Lung (tissue), 16 donors: ENCODE measurements around the gene ABCB10. TPM values are rescaled to one million over a fixed set of nuclear protein-coding genes. Genes with fewer than 3 reads are reported as not detected.

Experiments
- ATAC-seq: fragments of 200-7000 bp; cut with Tn5 transposase; one replicate; pipeline ENCODE4 v1.9.1; 2020; ENCODE audit warnings: moderate number of reproducible peaks; ENCODE audit not compliant: insufficient read depth, low FRiP score
- DNase-seq, 3 donors: peaks; one replicate each; pipeline ENCODE4 v3.0.0-alpha.2; 2013 to 2017
- H3K27ac ChIP-seq, 2 donors: one replicate each; pipeline ENCODE4 v1.5.1; 2013; ENCODE audit warnings: mild to moderate bottlenecking in 2 of 2, moderate library complexity in 2 of 2, control low read depth in 1 of 2, inconsistent platforms in 1 of 2, low read depth in 1 of 2, low read length in 1 of 2
- H3K27me3 ChIP-seq, 3 donors: one replicate each; pipeline ENCODE4 v1.5.1; 2013; ENCODE audit warnings: low read length in 2 of 3; ENCODE audit not compliant: control insufficient read depth in 3 of 3, insufficient read depth in 3 of 3
- H3K36me3 ChIP-seq, 4 donors: one replicate each; pipeline ENCODE4 v1.5.1; 2013; ENCODE audit warnings: low read length in 4 of 4, mild to moderate bottlenecking in 1 of 4, moderate library complexity in 1 of 4; ENCODE audit not compliant: control insufficient read depth in 4 of 4, insufficient read depth in 4 of 4
- H3K4me1 ChIP-seq, 5 donors: one replicate each; pipeline ENCODE4 v1.5.1; 2013; ENCODE audit warnings: low read length in 5 of 5, mild to moderate bottlenecking in 2 of 5, moderate library complexity in 1 of 5; ENCODE audit not compliant: control insufficient read depth in 5 of 5, insufficient read depth in 5 of 5
- H3K4me3 ChIP-seq: one replicate; pipeline ENCODE4 v1.5.1; 2013; ENCODE audit warnings: mild to moderate bottlenecking, control low read depth, moderate library complexity
- H3K9ac ChIP-seq, 2 donors: one replicate each; pipeline ENCODE4 v1.5.1; 2013; ENCODE audit warnings: low read length in 2 of 2, control low read depth in 1 of 2; ENCODE audit not compliant: insufficient read depth in 1 of 2
- H3K9me3 ChIP-seq, 4 donors: one replicate each; pipeline ENCODE4 v1.5.1; 2013; ENCODE audit warnings: low read length in 3 of 4, mild to moderate bottlenecking in 1 of 4, moderate library complexity in 1 of 4; ENCODE audit not compliant: control insufficient read depth in 4 of 4, insufficient read depth in 3 of 4
- WGBS, 2 donors: extraction: QIAGEN DNeasy Blood & Tissue Kit; methylation state at CpG; one replicate each; pipeline ENCODE4 v1.1.7; 2013; 5-methylcytosine and 5-hydroxymethylcytosine counted together
- long read RNA-seq, 5 donors: transcript quantifications; one replicate each; lab custom pipeline, GENCODE V29; 2026
- polyA plus RNA-seq, 2 donors: library from polyadenylated mRNA; stranded (reverse); fragments of 200-250 nt; gene quantifications; one replicate each; pipeline ENCODE4 v1.2.1, GENCODE V29; 2013
- total RNA-seq, 2 donors: library from RNA; depleted of rRNA in 1 of 2; stranded (reverse); fragments of >200 nt in 1 of 2; gene quantifications; one replicate each; pipeline ENCODE4 v1.2.1, GENCODE V29; 2014 to 2021
- TF ChIP-seq, protein P1 (sequence below): IDR thresholded peaks from 2 replicates; pipeline ENCODE4 v1.5.1; 2012; ENCODE audit warnings: mild to moderate bottlenecking; ENCODE audit errors: control extremely low read depth, extremely low read depth
- donor health status: control.
- donor health status: control.
- donor health status: Bipolar disorder and iron deficiency.
- donor health status: healthy.
- donor health status: DM: yes; HTN: yes; CAD: no.

The ABCB10 gene
- total RNA-seq (10 to 100 TPM; 20.5 to 23.5 TPM), polyA plus RNA-seq (1 to 10 TPM; 6.5 to 7.8 TPM)
- long read RNA-seq, donor 1, transcript ABCB10-201 (13 exons, 3,857 nt), result major isoform, 5 of 5 reads
- long read RNA-seq, donor 1, partial matches to known transcripts, result 0 of 5 reads
- long read RNA-seq, donor 1, other reads (novel, unspliced or antisense), result 0 of 5 reads
- long read RNA-seq, donor 2, partial matches to known transcripts, result 0 of 1 reads
- long read RNA-seq, donor 2, other reads (novel, unspliced or antisense), result 0 of 1 reads
- long read RNA-seq, donor 3, partial matches to known transcripts, result 0 of 1 reads
- long read RNA-seq, donor 3, other reads (novel, unspliced or antisense), result 0 of 1 reads
- long read RNA-seq, donor 4, partial matches to known transcripts, result 0 of 1 reads
- long read RNA-seq, donor 4, other reads (novel, unspliced or antisense), result 0 of 1 reads
- long read RNA-seq, donor 5, partial matches to known transcripts, result 0 of 2 reads
- long read RNA-seq, donor 5, other reads (novel, unspliced or antisense), result 0 of 2 reads

GRCh38 chr1:229558460-229559335, at the start of gene ABCB10:
ABCB10 (minus strand) TSS chr1:229558707; CDS start chr1:229558652, 55 bp downstream.
- ATAC-seq (peak; percentile 91), DNase-seq (peak; percentile 99)
- 0% methylated on average over 69 to 109 of the region's 109 CpGs for WGBS, 2 donors
- H3K27ac ChIP-seq, result peak within 1 kb of the TSS; percentile 94 to 97
- peak within 1 kb of the TSS; percentile 84 for H3K4me3 ChIP-seq
- TF ChIP-seq, protein P1, sequence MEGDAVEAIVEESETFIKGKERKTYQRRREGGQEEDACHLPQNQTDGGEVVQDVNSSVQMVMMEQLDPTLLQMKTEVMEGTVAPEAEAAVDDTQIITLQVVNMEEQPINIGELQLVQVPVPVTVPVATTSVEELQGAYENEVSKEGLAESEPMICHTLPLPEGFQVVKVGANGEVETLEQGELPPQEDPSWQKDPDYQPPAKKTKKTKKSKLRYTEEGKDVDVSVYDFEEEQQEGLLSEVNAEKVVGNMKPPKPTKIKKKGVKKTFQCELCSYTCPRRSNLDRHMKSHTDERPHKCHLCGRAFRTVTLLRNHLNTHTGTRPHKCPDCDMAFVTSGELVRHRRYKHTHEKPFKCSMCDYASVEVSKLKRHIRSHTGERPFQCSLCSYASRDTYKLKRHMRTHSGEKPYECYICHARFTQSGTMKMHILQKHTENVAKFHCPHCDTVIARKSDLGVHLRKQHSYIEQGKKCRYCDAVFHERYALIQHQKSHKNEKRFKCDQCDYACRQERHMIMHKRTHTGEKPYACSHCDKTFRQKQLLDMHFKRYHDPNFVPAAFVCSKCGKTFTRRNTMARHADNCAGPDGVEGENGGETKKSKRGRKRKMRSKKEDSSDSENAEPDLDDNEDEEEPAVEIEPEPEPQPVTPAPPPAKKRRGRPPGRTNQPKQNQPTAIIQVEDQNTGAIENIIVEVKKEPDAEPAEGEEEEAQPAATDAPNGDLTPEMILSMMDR, result peak; percentile 71
- H3K36me3 ChIP-seq, result no peaks in the 10 kb centered on the region
- H3K4me1 ChIP-seq, result peaks cover 4 to 16% (median 11%) of the 10 kb centered on the region in 5 donors
- H3K27me3 ChIP-seq, result no peaks in the 10 kb centered on the region
- peak within 1 kb of the TSS; percentile 11 to 73 for H3K9ac ChIP-seq
- peaks cover 0 to 2% (median 0%) of the 10 kb centered on the region in 4 donors for H3K9me3 ChIP-seq

GRCh38 chr1:229607370-229607769, 48.9 kb upstream of the ABCB10 start:
- DNase-seq, result no peak
- no peaks in the 10 kb centered on the region for H3K4me1 ChIP-seq
- H3K36me3 ChIP-seq, result peaks cover 25 to 38% (median 33%) of the 10 kb centered on the region in 4 donors
- no peak overlapping the region for H3K4me3 ChIP-seq
- TF ChIP-seq, protein P1, result no peak
- 93 to 98% methylated on average over 2 of the region's 2 CpGs for WGBS, 2 donors
- no peak overlapping the region for H3K27ac ChIP-seq
- no peaks in the 10 kb centered on the region for H3K27me3 ChIP-seq
- ATAC-seq, result no peak
- H3K9me3 ChIP-seq, result no peaks in the 10 kb centered on the region
- no peak overlapping the region for H3K9ac ChIP-seq

- TF ChIP-seq, protein P1, result no peak
- 86 to 89% methylated on average over 7 of the region's 7 CpGs for WGBS, 2 donors
Measured at GRCh38 chr1:229603371-229604005, 45.0 kb upstream of the ABCB10 start.

More at GRCh38 chr1:229603371-229604005, 45.0 kb upstream of the ABCB10 start:
- H3K36me3 ChIP-seq, result peaks cover 18 to 29% (median 22%) of the 10 kb centered on the region in 4 donors
- no peak overlapping the region for H3K4me3 ChIP-seq
- DNase-seq (no peak), ATAC-seq (no peak)
- no peaks in the 10 kb centered on the region for H3K9me3 ChIP-seq
- peaks cover 0 to 2% (median 0%) of the 10 kb centered on the region in 5 donors for H3K4me1 ChIP-seq
- H3K27ac ChIP-seq, result no peak overlapping the region
- no peaks in the 10 kb centered on the region for H3K27me3 ChIP-seq
- H3K9ac ChIP-seq, result no peak overlapping the region
